ENCODE results near the gene SPEN.
A peak's percentile ranks its signal among the peaks of the same experiment; 100 is the strongest.

The SPEN gene

DNA sequence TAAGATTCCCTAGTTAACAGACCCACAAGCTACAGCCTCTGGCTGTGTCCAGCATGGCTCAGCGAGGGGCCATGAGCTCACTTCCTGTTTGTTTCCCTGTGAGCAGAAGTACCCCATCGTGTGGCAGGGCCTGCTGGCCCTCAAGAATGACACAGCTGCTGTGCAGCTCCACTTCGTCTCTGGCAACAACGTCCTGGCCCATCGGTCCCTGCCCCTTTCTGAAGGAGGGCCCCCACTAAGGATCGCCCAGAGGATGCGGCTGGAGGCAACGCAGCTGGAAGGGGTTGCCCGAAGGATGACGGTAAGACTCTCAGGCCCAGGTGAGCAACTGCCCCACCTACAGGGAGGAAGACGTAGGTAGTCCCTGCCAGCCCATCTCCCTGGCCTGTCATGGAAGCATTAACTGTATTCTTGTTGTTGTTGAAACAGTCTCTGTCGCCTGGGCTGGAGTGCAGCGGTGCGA lies 90.2 kb downstream of the SPEN start:
- peak; percentile 39 for TF ChIP-seq CTCF (IDR thresholded peaks at IDR 0.05; ENCODE audit: low read depth, low read length, missing control alignments)
- in situ Hi-C loops (cut with HindIII; ENCODE audit: low sequenced_read_pairs) = no loop called here
- DNase-seq (ENCODE audit: low read depth) = peak; percentile 33
- H3K4me3 ChIP-seq (ENCODE audit: low read depth, low read length) = no peak overlapping the region

DNA sequence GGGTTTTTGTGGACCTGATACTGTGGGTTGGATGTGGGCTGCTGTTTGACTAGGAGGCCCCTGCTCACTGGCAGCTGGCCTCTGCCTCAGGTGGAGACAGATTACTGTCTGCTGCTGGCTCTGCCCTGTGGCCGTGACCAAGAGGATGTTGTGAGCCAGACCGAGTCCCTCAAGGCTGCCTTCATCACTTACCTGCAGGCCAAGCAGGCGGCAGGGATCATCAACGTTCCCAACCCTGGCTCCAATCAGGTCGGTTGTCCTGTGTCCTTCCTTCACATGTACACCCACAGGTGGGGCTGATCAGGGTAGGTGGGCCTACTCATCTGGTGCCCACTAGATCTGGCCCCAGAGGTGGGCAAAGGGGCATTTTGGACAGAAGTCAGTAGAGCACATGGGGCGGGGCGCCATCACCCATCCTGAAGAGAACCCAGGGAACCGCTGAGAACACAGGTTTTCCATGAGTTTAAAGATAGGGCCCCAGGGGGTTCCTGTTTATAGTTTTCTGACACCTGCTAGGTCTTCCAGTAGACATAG lies 91.2 kb downstream of the SPEN start:
- in situ Hi-C loops (cut with HindIII; ENCODE audit: low sequenced_read_pairs) = no loop called here
- no peak for TF ChIP-seq CTCF (IDR thresholded peaks at IDR 0.05; ENCODE audit: low read depth, low read length, missing control alignments)
- DNase-seq (ENCODE audit: low read depth) = no peak
- no peak overlapping the region for H3K4me3 ChIP-seq (ENCODE audit: low read depth, low read length)

GRCh38 chr1:15939181-15940109 lies 91.9 kb downstream of the SPEN start:
- no peak for DNase-seq (ENCODE audit: low read depth)
- no peak overlapping the region for H3K4me3 ChIP-seq (ENCODE audit: low read depth, low read length)
- TF ChIP-seq CTCF (IDR thresholded peaks at IDR 0.05; ENCODE audit: low read depth, low read length, missing control alignments) = no peak
- in situ Hi-C loops (cut with HindIII; ENCODE audit: low sequenced_read_pairs) = no loop called here

DNA sequence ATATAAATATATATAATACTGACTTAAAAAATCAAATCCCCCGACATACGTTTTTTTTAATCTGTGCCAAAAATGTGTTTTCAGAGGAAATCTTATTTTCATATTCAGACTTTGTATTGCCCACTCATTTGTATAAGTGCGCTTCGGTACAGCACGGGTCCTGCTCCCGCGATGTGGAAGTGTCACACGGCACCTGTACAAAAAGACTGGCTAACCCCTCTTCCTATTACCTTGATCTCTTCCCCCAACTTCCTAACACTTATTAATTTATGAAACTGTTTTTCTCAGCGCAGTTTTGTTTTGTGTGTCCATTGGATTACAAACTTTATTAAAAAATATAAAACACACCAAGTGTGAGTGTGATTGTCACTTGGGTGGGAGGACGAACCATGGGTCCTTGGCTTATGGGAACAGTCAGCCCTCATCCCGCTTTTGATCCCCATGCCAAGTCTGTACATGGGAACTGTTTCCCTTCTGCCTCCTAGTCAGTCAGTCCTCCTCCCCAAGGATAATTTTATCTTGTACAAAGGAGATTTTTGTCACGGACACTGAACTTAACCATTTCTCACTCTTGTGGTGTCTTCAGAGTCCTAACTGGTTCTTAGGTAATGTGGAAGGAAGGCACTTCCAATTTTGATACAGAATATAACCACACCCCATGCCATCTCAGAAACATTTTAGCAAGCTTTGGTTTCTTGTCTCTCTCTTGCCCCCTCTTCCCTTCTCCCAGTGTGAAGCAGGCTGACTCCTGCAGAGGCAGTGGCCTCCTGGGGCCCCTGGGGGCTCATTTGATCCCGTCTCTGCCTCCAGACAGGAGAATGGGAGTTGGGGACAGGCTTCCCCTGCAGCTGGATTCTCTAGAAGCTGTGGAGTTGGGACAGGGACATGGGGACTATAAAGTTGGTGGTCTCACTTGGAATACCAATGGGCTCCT lies 92.9 kb downstream of the SPEN start:
- no peak for TF ChIP-seq CTCF (IDR thresholded peaks at IDR 0.05; ENCODE audit: low read depth, low read length, missing control alignments)
- in situ Hi-C loops (cut with HindIII; ENCODE audit: low sequenced_read_pairs) = no loop called here
- H3K4me3 ChIP-seq (ENCODE audit: low read depth, low read length) = no peak overlapping the region
- DNase-seq (ENCODE audit: low read depth) = no peak

- no peak for DNase-seq (ENCODE audit: low read depth)
- no peak for TF ChIP-seq CTCF (IDR thresholded peaks at IDR 0.05; ENCODE audit: low read depth, low read length, missing control alignments)
- in situ Hi-C loops (cut with HindIII; ENCODE audit: low sequenced_read_pairs) = no loop called here
- H3K4me3 ChIP-seq (ENCODE audit: low read depth, low read length) = no peak overlapping the region
Measured at GRCh38 chr1:15941044-15941840, 93.7 kb downstream of the SPEN start.

All from astrocyte of the cerebellum (primary cell).